ENCODE data around the gene KRT28.
"Not testable (repeated sequence)": the region's sequence is repeated elsewhere in the genome, so short reads cannot be mapped to it uniquely, and the experiment has no call there.

KRT28 gene

GRCh38 chr17:40779181-40779909 is 20.4 kb downstream of the KRT28 start:
- DNase-seq, result no peak

- DNase-seq, result no peak
Observed at GRCh38 chr17:40778461-40778860, 21.3 kb downstream of the KRT28 start.

GRCh38 chr17:40777971-40778370 is 21.8 kb downstream of the KRT28 start:
- DNase-seq, result no peak

GRCh38 chr17:40777459-40777858 is 22.3 kb downstream of the KRT28 start:
- DNase-seq, result no peak

GRCh38 chr17:40775945-40776344 is 23.8 kb downstream of the KRT28 start:
- no peak for DNase-seq

GRCh38 chr17:40772101-40772500 is 27.7 kb downstream of the KRT28 start, which contains the start of gene KRT26:
Gene KRT26, minus strand, starts transcription at chr17:40772201. Its CDS starts 88 bp downstream, at chr17:40772113.
- DNase-seq, result no peak

GRCh38 chr17:40765657-40766056 is 34.1 kb downstream of the KRT28 start:
- no peak for DNase-seq

- no peak for DNase-seq
Observed at GRCh38 chr17:40763752-40764151, 36.0 kb downstream of the KRT28 start.

GRCh38 chr17:40760105-40761016 is 39.4 kb downstream of the KRT28 start:
- DNase-seq, result no peak

GRCh38 chr17:40755231-40755630 is 44.5 kb downstream of the KRT28 start, which contains the start of gene KRT25:
Gene KRT25, minus strand, starts transcription at chr17:40755331. Its CDS starts 60 bp downstream, at chr17:40755271.
- DNase-seq, result no peak

- DNase-seq, result no peak
Observed at GRCh38 chr17:40753804-40754203, 46.0 kb downstream of the KRT28 start.

- DNase-seq, result no peak
Observed at GRCh38 chr17:40751065-40751464, 48.7 kb downstream of the KRT28 start.

GRCh38 chr17:40750391-40750790 is 49.4 kb downstream of the KRT28 start:
- no peak for DNase-seq

GRCh38 chr17:40748666-40749065 is 51.1 kb downstream of the KRT28 start:
- not testable (repeated sequence) for DNase-seq

Measured in anterior cingulate cortex (tissue), 58 donors.